ENCODE data around the gene BCAM.
"Not testable (repeated sequence)": the region's sequence is repeated elsewhere in the genome, so short reads cannot be mapped to it uniquely, and the experiment has no call there.

BCAM gene, protein sequence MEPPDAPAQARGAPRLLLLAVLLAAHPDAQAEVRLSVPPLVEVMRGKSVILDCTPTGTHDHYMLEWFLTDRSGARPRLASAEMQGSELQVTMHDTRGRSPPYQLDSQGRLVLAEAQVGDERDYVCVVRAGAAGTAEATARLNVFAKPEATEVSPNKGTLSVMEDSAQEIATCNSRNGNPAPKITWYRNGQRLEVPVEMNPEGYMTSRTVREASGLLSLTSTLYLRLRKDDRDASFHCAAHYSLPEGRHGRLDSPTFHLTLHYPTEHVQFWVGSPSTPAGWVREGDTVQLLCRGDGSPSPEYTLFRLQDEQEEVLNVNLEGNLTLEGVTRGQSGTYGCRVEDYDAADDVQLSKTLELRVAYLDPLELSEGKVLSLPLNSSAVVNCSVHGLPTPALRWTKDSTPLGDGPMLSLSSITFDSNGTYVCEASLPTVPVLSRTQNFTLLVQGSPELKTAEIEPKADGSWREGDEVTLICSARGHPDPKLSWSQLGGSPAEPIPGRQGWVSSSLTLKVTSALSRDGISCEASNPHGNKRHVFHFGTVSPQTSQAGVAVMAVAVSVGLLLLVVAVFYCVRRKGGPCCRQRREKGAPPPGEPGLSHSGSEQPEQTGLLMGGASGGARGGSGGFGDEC

DNA sequence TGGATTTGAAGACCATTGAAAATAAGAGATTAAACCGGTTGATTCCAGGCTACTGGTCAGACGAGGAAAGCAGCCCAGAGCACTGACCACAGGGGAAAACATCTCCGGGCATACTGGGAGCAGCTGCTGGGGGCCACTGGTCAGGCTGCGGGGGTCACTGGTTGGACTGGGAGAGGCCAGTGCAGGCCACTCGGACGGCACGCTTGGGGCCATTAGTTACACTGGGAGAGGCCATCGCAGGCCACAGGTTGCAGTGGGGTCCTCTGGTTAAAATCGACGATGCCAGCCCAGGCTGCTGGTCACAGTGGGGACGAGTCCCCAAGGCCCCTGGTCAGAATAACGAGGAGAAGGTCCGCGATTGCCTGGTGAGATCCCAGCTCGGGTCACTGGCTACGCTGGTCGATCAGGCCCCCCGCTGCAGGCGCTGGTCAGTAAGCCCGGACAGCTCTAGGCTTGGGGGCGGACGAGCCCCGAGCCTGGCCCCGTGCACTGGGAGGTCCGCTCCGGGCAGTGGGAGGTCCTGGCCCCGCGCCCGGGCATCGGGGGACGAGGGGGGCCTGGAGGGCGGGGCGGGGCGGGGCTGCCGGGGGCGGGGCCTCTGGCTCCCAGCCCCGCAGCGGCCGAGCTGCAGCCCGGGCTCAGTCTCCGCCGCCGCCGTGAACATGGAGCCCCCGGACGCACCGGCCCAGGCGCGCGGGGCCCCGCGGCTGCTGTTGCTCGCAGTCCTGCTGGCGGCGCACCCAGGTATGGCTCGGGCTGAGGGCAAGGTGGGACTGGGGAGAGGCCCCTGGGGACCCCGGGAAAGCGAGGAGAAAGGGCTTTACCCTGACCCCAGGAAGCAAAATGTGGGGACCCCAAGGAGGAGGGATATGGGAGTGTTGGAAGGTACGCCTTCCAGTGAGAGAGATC lies at the start of gene BCAM:
Gene BCAM, plus strand, starts transcription at position 641 of the 909 bp plus-strand sequence. Its CDS starts 22 bp downstream, at position 663.
- DNase-seq: peak; percentile 38

- no peak for DNase-seq
These were observed 46.9 kb upstream of the BCAM start for GRCh38 chr19:44762038-44762437.

GRCh38 chr19:44765033-44765948 lies 43.6 kb upstream of the BCAM start:
- DNase-seq: no peak

DNA sequence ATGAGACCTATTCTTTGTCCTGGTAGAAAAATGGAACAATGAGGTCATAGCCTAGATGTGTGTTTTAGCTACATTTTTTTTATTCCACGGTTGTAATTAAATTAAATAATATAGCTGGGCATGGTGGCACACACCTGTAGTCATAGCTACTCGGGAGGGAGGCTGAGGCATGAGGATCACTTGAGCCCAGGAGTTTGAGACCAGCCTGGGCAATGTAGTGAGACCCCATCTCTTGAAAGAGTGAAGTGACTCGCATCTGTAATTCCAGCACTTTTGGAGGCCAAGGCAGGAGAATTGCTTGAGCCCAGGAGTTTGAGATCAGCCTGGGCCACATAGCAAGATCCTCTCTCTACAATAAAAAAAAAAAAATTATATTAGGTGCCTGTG lies 43.0 kb upstream of the BCAM start:
- no peak for DNase-seq

DNA sequence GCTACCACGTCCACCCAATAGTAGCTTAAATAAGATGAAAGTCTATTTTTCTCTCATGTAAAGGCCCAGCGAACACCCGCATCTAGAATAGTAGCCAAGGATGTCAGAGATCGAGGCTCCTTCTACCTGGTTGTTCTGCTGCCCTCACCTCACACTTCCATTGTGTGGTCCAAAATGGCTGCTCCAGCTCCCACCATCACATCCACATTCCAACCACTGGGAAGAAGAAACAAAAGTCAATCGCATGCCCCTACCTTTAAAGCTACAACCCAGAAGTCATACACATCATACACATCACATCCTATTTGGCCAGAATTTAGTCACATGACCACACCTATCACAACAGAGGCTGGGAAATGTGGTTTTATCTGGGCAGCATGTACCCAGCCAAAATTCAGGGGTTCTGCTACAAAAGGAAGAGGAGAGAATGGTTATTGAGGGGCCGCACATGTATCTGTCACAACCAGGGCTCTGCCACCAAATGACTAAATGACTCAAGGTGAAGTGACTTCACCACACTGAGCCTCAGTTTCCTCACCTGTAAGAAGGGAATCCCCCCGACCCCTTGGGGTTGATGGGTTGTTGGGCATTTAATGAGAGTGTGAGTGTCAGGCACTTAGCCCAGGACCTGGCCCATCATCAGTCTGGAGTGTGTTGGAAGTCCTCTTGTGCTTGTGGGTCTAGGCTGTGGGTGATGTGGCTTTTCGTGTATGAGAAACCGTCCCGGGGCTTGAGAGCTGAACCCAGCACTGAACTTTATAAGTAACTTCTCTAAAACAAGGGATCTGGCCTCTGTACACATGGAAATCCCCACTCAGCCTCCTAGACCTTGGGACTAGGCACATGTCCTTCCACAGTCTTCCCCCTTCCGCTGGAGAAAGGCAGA lies 41.4 kb upstream of the BCAM start:
- DNase-seq: no peak

GRCh38 chr19:44770550-44771257 lies 38.2 kb upstream of the BCAM start:
- DNase-seq: peak; percentile 83

DNA sequence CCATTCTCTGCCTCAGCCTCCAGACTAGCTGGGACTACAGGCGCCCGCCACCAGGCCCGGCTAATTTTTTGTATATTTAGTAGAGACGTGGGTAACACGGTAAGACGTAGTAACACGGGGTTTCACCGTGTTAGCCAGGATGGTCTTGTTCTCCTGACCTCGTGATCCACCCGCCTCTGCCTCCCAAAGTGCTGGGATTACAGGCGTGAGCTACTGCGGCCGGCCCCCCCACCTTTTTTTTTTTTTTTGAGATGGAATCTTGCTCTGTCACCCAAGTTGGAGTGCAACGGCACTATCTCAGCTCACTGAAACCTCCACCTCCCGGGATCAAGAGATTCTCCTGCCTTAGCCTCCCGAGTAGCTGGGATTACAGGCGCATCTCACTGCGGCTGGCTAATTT lies 36.8 kb upstream of the BCAM start:
- DNase-seq: not testable (repeated sequence)

DNA sequence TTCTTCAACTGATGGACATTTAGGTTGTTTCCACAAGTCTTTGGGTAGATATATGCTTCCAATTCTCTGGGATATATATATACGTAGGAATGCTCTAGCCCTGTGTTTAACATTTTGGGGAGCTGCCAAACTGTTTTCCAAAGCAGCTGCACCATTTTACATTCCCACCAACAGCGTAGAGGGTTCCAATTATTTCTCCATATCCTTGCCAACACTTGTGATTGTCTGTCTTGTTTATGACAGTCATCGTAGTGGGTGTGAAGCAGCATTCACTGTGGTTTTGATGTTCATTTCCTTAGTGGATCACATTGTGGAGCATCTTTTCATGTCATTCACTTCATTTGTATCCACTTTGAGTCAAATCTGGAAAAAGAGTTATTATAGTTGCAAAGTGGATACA lies 35.9 kb upstream of the BCAM start:
- no peak for DNase-seq

DNA sequence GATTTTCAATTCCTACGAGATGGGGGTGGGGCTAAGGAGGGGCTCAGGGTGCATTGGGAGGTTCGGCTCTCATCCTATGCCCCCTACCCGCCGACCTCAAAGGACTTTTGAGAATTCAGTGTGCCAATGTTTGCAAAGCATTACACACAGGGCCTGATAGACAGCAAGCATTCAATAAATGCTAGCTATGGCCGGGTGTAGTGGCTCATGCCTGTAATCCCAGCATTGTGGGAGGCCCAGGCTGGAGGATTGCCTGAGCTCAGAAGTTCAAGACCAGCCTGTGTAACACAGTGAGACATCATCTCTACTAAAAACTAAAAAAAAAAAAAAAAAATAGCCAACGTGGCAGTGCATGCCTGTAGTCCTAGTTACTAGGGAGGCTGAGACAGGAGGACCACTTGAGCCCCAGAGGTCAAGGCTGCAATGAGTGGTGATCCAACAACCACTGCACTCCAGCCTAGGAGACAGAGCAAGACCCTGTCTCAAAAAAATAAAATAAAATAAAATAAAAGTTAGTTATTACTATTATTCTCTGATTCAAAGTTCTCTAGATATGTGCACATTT lies 33.1 kb upstream of the BCAM start:
- no peak for DNase-seq

- no peak for DNase-seq
These were observed 32.4 kb upstream of the BCAM start for GRCh38 chr19:44776402-44777096.

GRCh38 chr19:44777715-44778347 lies 31.1 kb upstream of the BCAM start, which contains the start of gene CBLC:
Gene CBLC (plus strand): TSS chr19:44777890. CDS start chr19:44777932, 42 bp downstream.
- DNase-seq: no peak

GRCh38 chr19:44779150-44779549 lies 29.8 kb upstream of the BCAM start:
- no peak for DNase-seq

DNA sequence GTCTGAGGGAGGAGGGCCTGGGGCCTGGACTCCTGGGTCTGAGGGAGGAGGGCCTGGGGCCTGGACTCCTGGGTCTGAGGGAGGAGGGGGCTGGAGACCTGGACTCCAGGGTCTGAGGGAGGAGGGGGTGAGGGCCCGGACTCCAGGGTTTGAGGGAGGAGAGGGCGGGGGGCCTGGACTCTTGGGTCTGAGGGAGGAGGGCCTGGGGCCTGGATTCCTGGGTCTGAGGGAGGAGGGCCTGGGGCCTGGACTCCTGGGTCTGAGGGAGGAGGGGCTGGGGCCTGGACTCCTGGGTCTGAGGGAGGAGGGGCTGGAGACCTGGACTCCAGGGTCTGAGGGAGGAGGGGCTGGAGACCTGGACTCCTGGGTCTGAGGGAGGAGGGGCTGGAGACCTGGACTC lies 27.2 kb upstream of the BCAM start:
- not testable (repeated sequence) for DNase-seq

- no peak for DNase-seq
These were observed 26.2 kb upstream of the BCAM start for GRCh38 chr19:44782729-44783128.

DNA sequence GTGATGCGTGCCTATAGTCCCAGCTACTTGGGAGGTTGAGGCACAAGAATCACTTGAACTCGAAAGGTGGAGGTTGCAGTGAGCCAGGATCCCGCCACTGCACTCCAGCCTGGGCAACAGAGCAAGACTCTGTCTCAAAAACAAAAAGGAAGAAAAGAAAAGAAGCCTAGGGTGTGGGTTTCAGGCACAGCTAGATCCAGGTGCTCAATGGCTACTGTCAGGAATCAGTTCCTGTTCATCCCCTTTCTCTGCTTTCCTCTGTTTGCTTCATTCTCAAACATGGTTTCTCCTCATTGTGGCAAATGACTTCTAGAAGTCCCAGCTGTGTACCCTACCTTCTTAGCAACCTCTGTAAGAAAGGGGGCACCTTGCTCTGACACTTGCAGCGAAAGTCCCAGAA lies 25.4 kb upstream of the BCAM start:
- no peak for DNase-seq

GRCh38 chr19:44785271-44785670 lies 23.6 kb upstream of the BCAM start:
- DNase-seq: no peak

DNA sequence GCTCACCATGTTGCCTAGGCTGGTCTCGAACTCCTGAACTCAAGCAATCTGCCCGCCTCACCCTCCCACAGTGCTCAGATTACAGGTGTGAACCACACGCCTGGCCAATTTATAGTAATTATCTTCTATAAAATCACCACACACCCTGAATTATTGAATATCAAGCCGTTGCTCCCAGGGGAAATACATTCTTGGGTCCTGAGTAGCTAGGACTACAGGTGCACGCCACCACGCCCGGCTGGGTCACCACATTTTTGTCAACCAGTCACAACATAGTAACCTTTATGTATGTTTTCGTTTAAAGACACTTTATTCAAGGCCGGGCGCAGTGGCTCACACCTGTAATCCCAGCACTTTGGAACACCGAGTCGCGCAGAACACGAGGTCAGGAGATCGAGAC lies 22.9 kb upstream of the BCAM start:
- DNase-seq: no peak

DNA sequence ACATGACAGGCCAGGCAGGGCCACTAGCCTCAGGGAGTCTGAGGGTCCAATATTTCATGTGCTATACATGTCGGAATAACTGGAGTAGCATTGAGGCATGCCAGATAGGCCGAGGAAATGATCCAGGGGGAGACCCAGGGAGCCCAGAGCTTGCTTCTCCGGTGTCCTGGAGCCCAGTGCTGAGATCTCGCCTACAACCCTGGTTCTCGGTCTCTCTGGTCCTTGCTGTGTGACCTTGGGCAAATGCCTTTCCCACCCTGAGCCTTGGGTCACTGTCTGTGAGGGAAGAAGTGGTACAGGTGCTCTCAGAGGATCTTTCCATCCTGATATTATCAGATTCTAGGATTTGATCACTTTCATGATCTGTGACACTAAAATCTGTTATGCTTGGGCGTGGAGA lies 19.9 kb upstream of the BCAM start:
- DNase-seq: no peak

GRCh38 chr19:44789943-44790483 lies 18.9 kb upstream of the BCAM start:
- DNase-seq: no peak

Measured in NCI-H345 (cell line).